Left lung (tissue), 10 donors: ENCODE measurements around the gene SPINK8. TPM values are rescaled to one million over a fixed set of nuclear protein-coding genes. Genes with fewer than 3 reads are reported as not detected.

ENCODE experiments used
- ATAC-seq: fragments of 200-7000 bp; cut with Tn5 transposase; one replicate; pipeline ENCODE4 v1.9.1; 2020; ENCODE audit warnings: moderate library complexity
- DNase-seq, 4 donors: peaks; one replicate each; pipeline ENCODE4 v3.0.0-alpha.2; 2013 to 2020
- H3K27ac ChIP-seq, 2 donors: fragments of 200-600 bp; sonication (generic) in 1 of 2; one replicate each; pipeline versions ENCODE4 v1.5.0 to v1.8.0; 2020 to 2021
- H3K27me3 ChIP-seq, 2 donors: fragments of 200-600 bp; sonication (generic) in 1 of 2; one replicate each; pipeline versions ENCODE4 v1.5.0 to v1.8.0; 2020 to 2021
- H3K36me3 ChIP-seq, 2 donors: fragments of 200-600 bp; sonication (generic) in 1 of 2; one replicate each; pipeline versions ENCODE4 v1.5.0 to v1.8.0; 2020 to 2021
- H3K4me1 ChIP-seq, 2 donors: fragments of 200-600 bp; one replicate each; pipeline ENCODE4 v1.8.0; 2021
- H3K4me3 ChIP-seq, 2 donors: fragments of 200-600 bp; sonication (generic) in 1 of 2; one replicate each; pipeline versions ENCODE4 v1.5.0 to v1.8.0; 2020 to 2021; ENCODE audit warnings: mild to moderate bottlenecking in 1 of 2
- H3K9me3 ChIP-seq, 2 donors: fragments of 200-600 bp; sonication (generic) in 1 of 2; one replicate each; pipeline versions ENCODE4 v1.5.0 to v1.8.0; 2020 to 2021
- CTCF ChIP-seq, 2 donors: fragments of 200-600 bp; sonication (generic) in 1 of 2; IDR thresholded peaks; one replicate each; pipeline versions ENCODE4 v1.5.0 to v1.8.0; 2021; ENCODE audit warnings: antibody characterized with exemption in 2 of 2
- intact Hi-C, 2 donors: fragments of 100-400 bp; cut with DNase I; formaldehyde crosslinking; loops; one replicate each; pipeline versions ENCODE4 v1.11.2 to v1.14.2; 2022
- polyA plus RNA-seq, 6 donors: library from polyadenylated mRNA; unstranded; fragments of 120-200 nt; gene quantifications; one replicate each; pipeline ENCODE4 v1.2.1, GENCODE V29; 2013; ENCODE audit not compliant: insufficient read length in 6 of 6
- total RNA-seq, 2 donors: library from RNA; stranded (reverse); fragmentation: NEBNext Ultra II Directional; extraction: Animal tissue kit (Norgen Biotek cat#: 25700); gene quantifications; one replicate each; pipeline ENCODE4 v1.2.1, GENCODE V29; 2021
- donor health status: DM: no; HTN: yes; CAD: no.
- donor health status: DM: no; HTN: no; CAD: no.

The SPINK8 gene
- total and polyA plus RNA-seq, 8 donors, result not detected

- ATAC-seq (no peak), DNase-seq (no peak)
- H3K27ac ChIP-seq, result no peak overlapping the region
- TF ChIP-seq CTCF (IDR thresholded peaks at IDR 0.05), result no peak
- peaks cover 0 to 7% of the 10 kb centered on the region in 2 donors for H3K27me3 ChIP-seq
- no peaks in the 10 kb centered on the region for H3K36me3 ChIP-seq
- H3K4me3 ChIP-seq, result no peak overlapping the region
- H3K4me1 ChIP-seq, result no peaks in the 10 kb centered on the region
- peaks cover 0 to 4% of the 10 kb centered on the region in 2 donors for H3K9me3 ChIP-seq
- intact Hi-C loops, result no loop called here
Measured at GRCh38 chr3:48353987-48354386, 20.5 kb upstream of the SPINK8 start.

- Histone ChIP-seq H3K9me3 (peaks cover 0 to 1% of the 10 kb centered on the region in 2 donors), H3K27me3 (no peaks in the 10 kb centered on the region), H3K4me3 (no peak overlapping the region), H3K27ac (no peak overlapping the region), H3K36me3 (no peaks in the 10 kb centered on the region), H3K4me1 (no peaks in the 10 kb centered on the region)
- no peak for TF ChIP-seq CTCF (IDR thresholded peaks at IDR 0.05)
- intact Hi-C loops, result no loop called here
- no peak for ATAC-seq
- DNase-seq, result no peak
Measured at GRCh38 chr3:48352546-48352945, 19.1 kb upstream of the SPINK8 start.

GRCh38 chr3:48347500-48347899 lies 14.0 kb upstream of the SPINK8 start:
- intact Hi-C loops, result no loop called here
- H3K27me3 ChIP-seq, result no peaks in the 10 kb centered on the region
- H3K9me3 ChIP-seq, result no peaks in the 10 kb centered on the region
- H3K36me3 ChIP-seq, result no peaks in the 10 kb centered on the region
- H3K4me1 ChIP-seq, result no peaks in the 10 kb centered on the region
- ATAC-seq (no peak), DNase-seq (no peak)
- no peak for TF ChIP-seq CTCF (IDR thresholded peaks at IDR 0.05)
- no peak overlapping the region for H3K4me3 ChIP-seq
- H3K27ac ChIP-seq, result no peak overlapping the region

- DNase-seq (no peak), ATAC-seq (no peak)
- no peaks in the 10 kb centered on the region for H3K9me3 ChIP-seq
Measured at GRCh38 chr3:48345946-48346572, 12.6 kb upstream of the SPINK8 start.

More at GRCh38 chr3:48345946-48346572, 12.6 kb upstream of the SPINK8 start:
- Histone ChIP-seq H3K27me3 (no peaks in the 10 kb centered on the region), H3K27ac (no peak overlapping the region), H3K4me3 (no peak overlapping the region), H3K4me1 (no peaks in the 10 kb centered on the region), H3K36me3 (no peaks in the 10 kb centered on the region)
- intact Hi-C loops, result no loop called here
- TF ChIP-seq CTCF (IDR thresholded peaks at IDR 0.05), result no peak
